Activated CD8-positive, alpha-beta memory T cell treated with anti-CD3 and anti-CD28 coated beads, Interleukin-2, amount 50 U/mL, for 1 hour (primary cell): Measurements from ENCODE around the gene RTL1.

Experiments used
- DNase-seq: peaks from one replicate; pipeline ENCODE4 v3.0.0-alpha.2; 2020; ENCODE audit errors: extremely low read depth

Gene RTL1

GRCh38 chr14:100851586-100851916 lies 52.0 kb downstream of the RTL1 start:
- DNase-seq = no peak

GRCh38 chr14:100850841-100851585 lies 52.5 kb downstream of the RTL1 start:
- peak; percentile 28 for DNase-seq

GRCh38 chr14:100849115-100849781 lies 54.3 kb downstream of the RTL1 start:
- DNase-seq = no peak

GRCh38 chr14:100846309-100846859 lies 57.1 kb downstream of the RTL1 start:
- DNase-seq = no peak

GRCh38 chr14:100845341-100845740 lies 58.2 kb downstream of the RTL1 start:
- DNase-seq = no peak

GRCh38 chr14:100844846-100845245 lies 58.7 kb downstream of the RTL1 start:
- DNase-seq = no peak

- DNase-seq = no peak
These were observed 59.1 kb downstream of the RTL1 start for GRCh38 chr14:100844421-100844820.

GRCh38 chr14:100844082-100844408 lies 59.5 kb downstream of the RTL1 start:
- no peak for DNase-seq

- no peak for DNase-seq
These were observed 60.7 kb downstream of the RTL1 start for GRCh38 chr14:100842799-100843198.

GRCh38 chr14:100841761-100842403 lies 61.6 kb downstream of the RTL1 start:
- DNase-seq = no peak

GRCh38 chr14:100841066-100841760 lies 62.3 kb downstream of the RTL1 start:
- no peak for DNase-seq

- DNase-seq = no peak
These were observed 63.0 kb downstream of the RTL1 start for GRCh38 chr14:100840286-100841065.

GRCh38 chr14:100839681-100840111 lies 63.8 kb downstream of the RTL1 start:
- DNase-seq = no peak

GRCh38 chr14:100839315-100839585 lies 64.3 kb downstream of the RTL1 start:
- no peak for DNase-seq

GRCh38 chr14:100838493-100839314 lies 64.8 kb downstream of the RTL1 start:
- no peak for DNase-seq

GRCh38 chr14:100837805-100838350 lies 65.6 kb downstream of the RTL1 start:
- DNase-seq = no peak

GRCh38 chr14:100836941-100837804 lies 66.3 kb downstream of the RTL1 start:
- no peak for DNase-seq

- no peak for DNase-seq
These were observed 67.2 kb downstream of the RTL1 start for GRCh38 chr14:100836311-100836805.

- DNase-seq = no peak
These were observed 67.8 kb downstream of the RTL1 start for GRCh38 chr14:100835548-100836310.
